GM18519 (cell line): Measurements from ENCODE around the gene FRAS1.
"Not testable (repeated sequence)": the region's sequence is repeated elsewhere in the genome, so short reads cannot be mapped to it uniquely, and the experiment has no call there.

Experiments used
- ATAC-seq: cut with Tn5 transposase; IDR thresholded peaks from one replicate; pipeline ENCODE4 v1.9.1; 2021; ENCODE audit warnings: mild to moderate bottlenecking, moderate library complexity; ENCODE audit not compliant: unreplicated experiment, low FRiP score

The FRAS1 gene

GRCh38 chr4:78058591-78059523 is 1.7 kb downstream of the FRAS1 start:
- no peak for ATAC-seq

GRCh38 chr4:78059524-78059889 is 2.4 kb downstream of the FRAS1 start:
- ATAC-seq, result no peak

DNA sequence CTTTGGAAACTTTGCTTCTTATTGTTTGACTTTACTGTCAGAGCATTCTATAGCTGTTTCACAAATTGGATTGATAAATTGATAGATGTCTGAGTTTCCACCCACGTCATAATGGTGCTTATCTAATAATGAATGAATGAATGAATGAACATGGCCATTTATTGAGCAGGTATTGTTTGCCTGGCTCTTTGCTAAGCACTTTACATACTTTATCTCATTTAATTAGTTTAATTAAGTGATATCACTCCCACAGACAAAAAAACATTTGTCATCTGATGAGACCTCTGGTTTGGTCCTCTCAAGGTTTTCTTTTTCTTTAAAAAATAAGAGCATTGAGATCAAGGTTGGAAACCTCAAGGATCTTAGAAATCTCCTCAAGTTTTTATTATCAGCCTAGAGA is 2.8 kb downstream of the FRAS1 start:
- no peak for ATAC-seq

DNA sequence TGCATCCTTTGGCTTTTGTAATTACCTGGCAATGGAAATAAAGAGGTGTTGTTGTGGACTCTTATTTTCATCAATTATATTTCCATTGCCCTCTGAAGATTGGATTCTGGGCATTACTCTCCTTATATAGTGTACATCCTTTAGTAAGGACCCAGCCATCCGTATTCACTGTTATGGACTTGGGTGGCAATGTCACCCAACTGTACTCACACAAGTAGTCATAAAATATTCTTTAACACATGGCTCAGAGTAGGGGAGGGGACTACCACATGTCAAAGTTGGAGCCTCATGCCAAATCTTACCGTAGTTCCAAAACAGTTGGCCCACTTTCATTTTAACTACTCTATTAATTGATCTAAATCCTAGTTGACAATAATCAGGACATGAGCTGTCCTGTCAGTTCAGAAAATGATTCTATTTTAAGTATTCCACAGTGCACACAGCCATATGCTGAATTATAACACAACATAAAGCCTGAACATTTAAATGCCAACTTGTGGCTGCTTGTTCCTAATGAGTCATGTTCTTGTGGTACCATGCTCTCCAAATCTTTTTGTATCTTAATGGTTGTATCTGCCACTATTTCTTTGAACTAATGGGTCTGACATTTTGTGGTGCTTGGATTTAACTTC is 4.9 kb downstream of the FRAS1 start:
- no peak for ATAC-seq

GRCh38 chr4:78065508-78066192 is 8.5 kb downstream of the FRAS1 start:
- no peak for ATAC-seq

DNA sequence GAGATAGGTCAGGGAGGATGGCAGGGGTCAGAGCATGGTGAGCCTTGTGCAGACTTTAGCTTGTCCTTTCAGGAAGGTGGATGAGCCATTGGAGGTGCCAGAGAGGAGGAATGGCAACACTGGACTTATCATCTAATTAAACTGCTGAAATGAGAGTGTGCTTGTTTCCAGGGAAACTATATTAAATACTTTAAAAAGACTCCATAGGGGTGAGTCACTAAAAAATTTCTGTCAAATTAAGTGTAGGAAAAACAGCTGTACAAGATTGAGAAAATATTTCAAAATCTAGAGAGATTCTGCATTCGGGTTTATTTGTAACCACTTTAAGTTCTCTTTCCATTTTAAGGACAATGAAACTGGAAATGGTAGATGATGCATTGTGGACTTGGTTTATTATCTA is 11.4 kb downstream of the FRAS1 start:
- ATAC-seq, result no peak

GRCh38 chr4:78069319-78069718 is 12.2 kb downstream of the FRAS1 start:
- ATAC-seq, result no peak

- no peak for ATAC-seq
These were observed 12.7 kb downstream of the FRAS1 start for GRCh38 chr4:78069859-78070258.

DNA sequence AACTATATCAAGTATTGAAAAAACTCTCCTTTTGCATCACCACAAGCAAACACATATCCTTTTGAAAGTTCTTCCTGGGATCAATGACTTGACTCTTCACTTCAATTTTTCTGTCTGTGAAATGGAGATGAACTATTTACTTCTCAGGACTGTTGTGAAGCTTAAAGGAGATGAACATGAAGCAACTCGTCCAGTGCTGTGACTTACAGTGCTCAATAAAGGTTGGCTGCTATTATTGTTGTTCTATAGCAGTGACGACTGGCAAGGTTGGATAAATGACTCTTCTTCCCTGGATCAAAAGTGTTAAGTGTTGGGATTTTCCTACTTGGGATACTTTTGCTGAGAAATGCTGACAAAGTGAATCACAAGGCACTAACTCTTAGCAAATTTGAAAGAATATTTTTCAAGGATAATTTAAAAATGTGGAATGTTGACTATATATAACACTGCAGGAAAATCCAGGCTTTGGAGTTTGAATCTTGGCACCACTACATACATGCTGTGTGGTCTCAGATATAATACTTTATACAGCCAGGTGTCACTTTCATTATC is 13.7 kb downstream of the FRAS1 start:
- no peak for ATAC-seq

- no peak for ATAC-seq
These were observed 17.6 kb downstream of the FRAS1 start for GRCh38 chr4:78074759-78075158.

- no peak for ATAC-seq
These were observed 18.9 kb downstream of the FRAS1 start for GRCh38 chr4:78075986-78076385.

GRCh38 chr4:78078101-78078500 is 21.0 kb downstream of the FRAS1 start:
- no peak for ATAC-seq

GRCh38 chr4:78079726-78080430 is 22.8 kb downstream of the FRAS1 start:
- ATAC-seq, result no peak

GRCh38 chr4:78081541-78081940 is 24.4 kb downstream of the FRAS1 start:
- ATAC-seq, result no peak

- ATAC-seq, result no peak
These were observed 25.9 kb downstream of the FRAS1 start for GRCh38 chr4:78083035-78083434.

DNA sequence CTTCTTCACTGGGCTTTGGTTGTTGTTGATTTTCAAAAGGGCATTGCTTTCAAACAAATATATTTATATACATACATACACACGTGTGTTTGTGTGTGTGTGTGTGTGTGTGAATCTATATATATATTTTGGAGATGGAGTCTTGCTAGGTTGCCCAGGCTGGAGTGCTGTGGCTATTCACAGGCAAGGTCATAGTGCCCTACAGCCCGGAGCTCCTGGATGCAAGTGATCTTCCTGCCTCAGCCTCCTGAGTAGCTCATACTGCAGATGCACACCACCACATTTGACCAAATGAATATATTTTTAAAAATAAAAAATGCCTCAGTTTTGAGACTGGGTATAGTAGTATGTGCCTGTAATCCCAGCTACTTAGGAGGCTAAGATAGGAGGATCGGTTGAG is 34.4 kb downstream of the FRAS1 start:
- no peak for ATAC-seq

DNA sequence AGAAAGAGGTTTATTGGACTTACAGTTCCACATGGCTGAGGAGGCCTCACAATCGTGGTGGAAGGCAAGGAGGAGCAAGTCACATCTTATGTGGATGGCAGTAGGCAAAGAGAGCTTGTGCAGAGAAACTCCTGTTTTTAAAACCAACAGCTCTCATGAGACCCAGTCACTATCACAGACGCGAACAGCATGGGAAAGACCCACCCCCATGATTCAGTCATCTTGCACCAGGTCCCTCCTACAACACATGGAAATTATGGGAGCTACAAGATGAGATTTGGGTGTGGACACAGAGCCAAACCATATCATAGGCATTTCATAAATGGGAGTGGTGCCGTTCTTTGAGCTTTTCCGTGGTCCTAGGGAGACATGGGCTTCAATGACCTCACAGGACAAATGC is 35.2 kb downstream of the FRAS1 start:
- ATAC-seq, result not testable (repeated sequence)

GRCh38 chr4:78092850-78093249 is 35.7 kb downstream of the FRAS1 start:
- ATAC-seq, result no peak

- ATAC-seq, result no peak
These were observed 38.0 kb downstream of the FRAS1 start for GRCh38 chr4:78095081-78095480.

- ATAC-seq, result no peak
These were observed 41.9 kb downstream of the FRAS1 start for GRCh38 chr4:78099058-78099457.

DNA sequence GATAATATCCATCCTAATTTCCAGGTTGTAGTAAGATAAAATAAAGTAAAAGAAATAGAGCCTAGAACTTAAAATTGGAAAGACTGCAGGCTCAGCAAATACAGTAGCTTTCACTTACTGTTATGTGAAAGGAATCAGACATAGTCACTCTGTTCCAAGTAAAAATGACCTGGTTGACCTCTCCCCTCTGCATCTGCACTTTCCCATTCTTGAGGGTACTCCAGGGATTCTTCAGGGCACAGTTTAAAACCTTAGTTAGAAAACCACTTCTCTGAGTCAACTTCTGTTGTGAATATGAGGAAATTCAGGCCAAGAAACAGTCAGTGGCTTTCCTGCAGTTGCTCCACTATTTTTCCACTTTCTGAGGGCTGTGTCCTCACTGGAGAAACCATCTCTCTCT is 42.9 kb downstream of the FRAS1 start:
- ATAC-seq, result no peak
